Effector memory CD4-positive, alpha-beta T cell (primary cell): Measurements from ENCODE around the gene TRPM3.

Experiments used
- DNase-seq, 3 donors: peaks; one replicate each; pipeline ENCODE4 v3.0.0-alpha.2; 2020
- H3K27ac ChIP-seq: 2 replicates; pipeline ENCODE4 v1.7.0; 2013; ENCODE audit warnings: mild to moderate bottlenecking, low read length, moderate library complexity; ENCODE audit not compliant: insufficient read depth, poor library complexity, severe bottlenecking
- H3K27me3 ChIP-seq: replicated peaks from 2 replicates; pipeline ENCODE4 v1.7.0; 2013; ENCODE audit warnings: mild to moderate bottlenecking, low read length; ENCODE audit not compliant: insufficient read depth, control insufficient read depth, poor library complexity, severe bottlenecking
- H3K36me3 ChIP-seq: 2 replicates; pipeline ENCODE4 v1.7.0; 2013; ENCODE audit warnings: mild to moderate bottlenecking, low read length, moderate library complexity; ENCODE audit not compliant: control insufficient read depth, insufficient read depth
- H3K4me1 ChIP-seq: 2 replicates; pipeline ENCODE4 v1.7.0; 2013; ENCODE audit warnings: low read length, mild to moderate bottlenecking; ENCODE audit not compliant: control insufficient read depth, insufficient read depth, poor library complexity, severe bottlenecking
- H3K4me3 ChIP-seq: 2 replicates; pipeline ENCODE4 v1.7.0; 2013; ENCODE audit warnings: low read length, low read depth, mild to moderate bottlenecking; ENCODE audit not compliant: insufficient read depth, poor library complexity, severe bottlenecking
- H3K9me3 ChIP-seq: 2 replicates; pipeline ENCODE4 v1.7.0; 2013; ENCODE audit warnings: mild to moderate bottlenecking, low read length, moderate library complexity; ENCODE audit not compliant: control insufficient read depth

Gene TRPM3

DNA sequence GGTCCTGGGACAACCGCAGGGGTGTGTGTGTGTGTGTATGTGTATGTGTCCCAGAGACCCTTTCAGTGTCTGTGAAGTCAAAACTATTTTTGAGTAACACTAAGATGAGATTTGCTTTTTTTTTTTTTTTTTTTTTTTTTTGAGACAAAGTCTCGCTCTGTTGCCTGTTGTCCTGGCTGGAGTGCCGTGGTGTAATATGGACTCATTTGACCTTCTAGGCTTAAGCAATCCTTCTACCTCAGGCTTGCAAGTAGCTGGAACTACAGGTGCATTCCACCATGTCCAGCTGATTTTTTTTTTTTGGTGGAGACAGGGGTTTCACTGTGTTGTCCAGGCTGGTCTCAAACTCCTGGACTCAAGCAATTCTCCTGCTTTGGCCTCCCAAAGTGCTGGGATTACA, 609.6 kb downstream of the TRPM3 start:
- no peak overlapping the region for H3K27ac ChIP-seq
- H3K4me1 ChIP-seq = no peaks in the 10 kb centered on the region
- no peak overlapping the region for H3K4me3 ChIP-seq
- no peaks in the 10 kb centered on the region for H3K9me3 ChIP-seq
- H3K27me3 ChIP-seq = no peaks in the 10 kb centered on the region
- DNase-seq = no peak
- H3K36me3 ChIP-seq = no peaks in the 10 kb centered on the region

DNA sequence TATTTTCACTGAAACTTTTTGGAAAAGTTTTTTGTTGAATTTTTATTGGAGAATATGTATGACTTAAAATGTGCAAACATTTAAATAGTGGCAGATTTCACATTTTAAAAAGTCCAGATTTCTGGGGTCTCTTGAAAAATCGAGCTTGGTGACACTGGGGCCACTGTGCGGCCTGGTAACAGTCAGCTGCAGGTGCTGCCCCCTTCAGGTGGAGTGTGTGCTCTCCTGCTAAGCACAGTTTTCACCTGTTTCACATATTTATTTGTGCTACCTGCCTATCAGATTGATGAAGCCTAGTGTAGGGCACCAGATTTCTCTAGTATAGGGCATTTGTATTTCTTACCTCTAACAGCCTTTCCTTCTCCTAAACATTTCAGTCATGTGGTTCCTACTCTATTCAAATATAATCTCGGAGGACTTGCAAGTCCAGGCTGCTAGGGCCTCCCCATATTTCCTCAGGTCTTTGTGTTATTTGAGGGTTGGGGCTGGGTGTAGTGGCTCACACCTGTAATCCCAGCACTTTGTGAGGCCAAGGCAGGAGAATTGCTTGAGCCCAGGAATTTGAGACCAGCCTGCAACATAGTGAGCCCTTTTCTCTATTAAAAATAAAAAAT, 611.2 kb downstream of the TRPM3 start:
- no peaks in the 10 kb centered on the region for H3K4me1 ChIP-seq
- no peak for DNase-seq
- no peak overlapping the region for H3K4me3 ChIP-seq
- no peaks in the 10 kb centered on the region for H3K9me3 ChIP-seq
- H3K27ac ChIP-seq = no peak overlapping the region
- no peaks in the 10 kb centered on the region for H3K36me3 ChIP-seq
- no peaks in the 10 kb centered on the region for H3K27me3 ChIP-seq

DNA sequence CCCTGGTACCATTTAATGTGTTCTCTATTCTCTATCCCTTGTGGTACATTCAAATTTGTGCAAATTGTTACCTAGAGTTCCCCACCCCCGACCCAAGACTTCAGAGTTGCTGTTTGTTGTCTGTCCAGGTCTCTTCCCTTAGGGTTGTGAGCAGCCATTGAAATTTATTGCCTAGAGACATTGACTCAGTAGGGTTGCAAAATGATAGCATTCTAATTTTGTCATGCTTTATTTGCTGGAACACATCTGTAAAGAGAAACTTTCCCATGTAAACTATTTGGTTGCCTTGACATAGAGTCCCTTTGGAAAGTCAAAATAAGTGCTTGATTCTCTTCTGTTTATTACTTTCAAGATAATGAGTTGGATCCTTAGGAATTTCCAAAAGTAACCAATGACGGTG, 615.3 kb downstream of the TRPM3 start:
- Histone ChIP-seq H3K27ac (no peak overlapping the region), H3K27me3 (no peaks in the 10 kb centered on the region), H3K4me3 (no peak overlapping the region), H3K4me1 (no peaks in the 10 kb centered on the region), H3K9me3 (no peaks in the 10 kb centered on the region), H3K36me3 (no peaks in the 10 kb centered on the region)
- DNase-seq = no peak

DNA sequence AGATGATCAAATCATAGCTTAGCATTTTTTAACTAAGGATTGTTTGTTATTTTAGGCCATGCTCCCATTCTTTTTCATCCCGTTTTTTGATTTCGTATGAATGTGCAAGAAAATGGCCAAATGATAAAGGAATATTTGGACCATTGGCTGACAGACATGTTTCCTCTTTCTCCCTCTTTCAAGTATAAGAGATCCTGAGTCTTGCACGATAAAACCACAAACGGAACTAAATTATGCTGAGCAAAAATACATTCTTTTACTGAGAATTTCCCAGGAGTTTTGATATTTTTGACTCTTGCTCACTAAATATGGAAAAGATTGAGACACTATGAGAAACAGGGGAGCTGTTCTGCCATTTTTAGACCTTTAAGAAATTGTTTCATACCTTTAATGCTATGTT, 616.6 kb downstream of the TRPM3 start:
- Histone ChIP-seq H3K9me3 (no peaks in the 10 kb centered on the region), H3K4me3 (no peak overlapping the region), H3K36me3 (no peaks in the 10 kb centered on the region), H3K27me3 (no peaks in the 10 kb centered on the region), H3K4me1 (no peaks in the 10 kb centered on the region), H3K27ac (no peak overlapping the region)
- DNase-seq = no peak

DNA sequence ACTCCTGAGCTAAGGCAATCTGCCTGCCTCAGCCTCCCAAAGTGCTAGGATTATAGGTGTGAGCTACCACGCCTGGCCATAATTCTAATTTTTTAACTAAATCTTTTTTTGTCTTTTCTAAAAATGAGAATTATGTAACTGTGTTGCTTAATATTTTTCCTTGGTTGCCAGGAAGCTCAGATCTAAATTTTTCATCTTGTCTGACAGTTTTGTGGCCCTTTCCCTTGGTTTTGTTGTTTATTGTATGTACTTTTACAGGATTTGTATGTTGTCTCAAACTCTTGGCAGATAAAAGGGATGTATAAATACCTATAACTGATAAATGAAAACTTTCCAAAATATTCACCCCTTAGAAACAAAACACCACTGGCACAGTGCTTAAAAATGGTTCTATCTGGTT, 618.7 kb downstream of the TRPM3 start:
- H3K36me3 ChIP-seq = no peaks in the 10 kb centered on the region
- H3K27ac ChIP-seq = no peak overlapping the region
- no peak for DNase-seq
- no peaks in the 10 kb centered on the region for H3K27me3 ChIP-seq
- H3K4me3 ChIP-seq = no peak overlapping the region
- no peaks in the 10 kb centered on the region for H3K4me1 ChIP-seq
- H3K9me3 ChIP-seq = no peaks in the 10 kb centered on the region

DNA sequence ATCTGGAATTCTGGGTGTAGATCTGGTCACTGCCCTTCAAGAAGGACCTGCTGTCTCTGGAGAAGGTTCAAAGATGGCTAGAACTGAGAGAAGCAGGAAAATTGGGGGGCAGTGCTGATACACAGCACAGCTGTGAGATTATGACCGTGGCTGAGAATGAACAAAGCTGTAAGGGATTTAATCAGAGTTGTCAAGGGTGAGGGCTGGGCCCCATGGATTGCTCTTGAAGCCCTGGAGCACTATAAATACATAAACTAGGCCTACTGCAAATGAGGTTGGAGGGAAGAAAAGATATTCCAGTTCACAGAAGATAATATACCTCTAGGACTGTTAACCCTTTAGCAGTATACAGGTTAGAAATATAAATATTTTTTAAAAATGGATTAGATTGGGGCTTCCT, 620.6 kb downstream of the TRPM3 start:
- DNase-seq = no peak
- H3K4me3 ChIP-seq = no peak overlapping the region
- H3K9me3 ChIP-seq = no peaks in the 10 kb centered on the region
- H3K4me1 ChIP-seq = no peaks in the 10 kb centered on the region
- no peaks in the 10 kb centered on the region for H3K27me3 ChIP-seq
- no peak overlapping the region for H3K27ac ChIP-seq
- H3K36me3 ChIP-seq = no peaks in the 10 kb centered on the region

DNA sequence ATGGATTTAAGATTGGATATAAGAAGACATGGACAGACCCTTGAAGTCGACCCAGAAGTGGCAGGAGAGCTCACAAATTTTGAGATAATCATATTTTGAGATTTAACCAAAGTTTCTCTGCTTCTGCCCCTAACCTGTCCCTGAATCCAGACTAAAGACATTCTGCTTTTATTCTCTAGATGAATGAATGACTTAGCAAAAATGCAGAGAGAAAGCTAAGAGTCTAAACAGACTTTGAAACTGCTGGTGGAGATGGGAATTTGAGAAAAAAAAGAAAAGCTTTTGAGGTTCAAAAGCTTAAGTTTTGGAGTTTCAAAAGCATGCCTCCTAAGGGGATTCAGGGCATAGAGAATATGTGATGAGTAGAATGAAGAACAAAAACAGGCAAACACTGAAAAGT, 621.8 kb downstream of the TRPM3 start:
- no peaks in the 10 kb centered on the region for H3K27me3 ChIP-seq

DNA sequence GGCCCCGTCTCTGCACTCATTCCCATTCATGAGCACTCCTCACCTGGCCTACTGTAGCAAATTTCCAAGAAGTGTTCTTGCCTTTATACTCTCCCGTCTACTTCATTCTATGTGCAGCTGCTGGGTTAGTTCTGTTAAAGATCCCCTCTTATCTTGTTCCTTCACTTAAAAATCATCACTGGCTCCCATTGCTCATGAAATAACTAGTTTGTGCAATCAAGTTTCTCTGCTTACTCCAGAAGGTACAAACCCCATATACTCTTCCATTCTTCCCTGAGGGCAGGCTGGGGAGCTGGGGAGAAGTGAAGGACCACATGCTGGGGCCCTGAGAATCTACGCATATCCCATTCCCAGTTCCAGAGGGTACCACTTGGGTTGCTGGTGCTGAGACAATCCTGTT, 622.6 kb downstream of the TRPM3 start:
- no peaks in the 10 kb centered on the region for H3K9me3 ChIP-seq
- H3K27ac ChIP-seq = no peak overlapping the region
- no peaks in the 10 kb centered on the region for H3K36me3 ChIP-seq
- no peak for DNase-seq
- H3K4me1 ChIP-seq = no peaks in the 10 kb centered on the region
- no peak overlapping the region for H3K4me3 ChIP-seq
- no peaks in the 10 kb centered on the region for H3K27me3 ChIP-seq

More for the DNA sequence above, 621.8 kb downstream of the TRPM3 start:
- H3K4me1 ChIP-seq = no peaks in the 10 kb centered on the region
- no peaks in the 10 kb centered on the region for H3K36me3 ChIP-seq
- no peak overlapping the region for H3K4me3 ChIP-seq
- no peak for DNase-seq
- H3K9me3 ChIP-seq = no peaks in the 10 kb centered on the region
- no peak overlapping the region for H3K27ac ChIP-seq

DNA sequence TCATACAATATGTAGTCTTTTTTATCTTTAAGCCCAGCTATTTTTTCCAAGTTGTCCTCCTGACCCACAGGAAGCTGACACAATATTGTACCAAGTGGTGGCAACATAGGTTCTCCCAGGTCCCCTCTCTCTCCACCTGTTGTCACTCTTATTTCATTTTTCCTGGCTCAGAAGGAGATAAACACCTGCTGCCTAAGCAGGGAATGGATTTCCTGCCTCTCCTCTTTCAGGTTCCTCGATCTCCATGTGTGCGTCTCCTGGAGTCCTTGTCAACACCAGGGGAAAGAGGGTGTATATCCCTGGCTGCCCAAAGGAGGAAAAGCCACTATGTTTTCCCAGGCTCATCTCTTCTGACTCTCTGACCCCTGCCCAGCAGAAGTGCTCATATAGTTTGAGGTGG, 625.2 kb downstream of the TRPM3 start:
- Histone ChIP-seq H3K27me3 (no peaks in the 10 kb centered on the region), H3K4me3 (no peak overlapping the region), H3K27ac (no peak overlapping the region), H3K9me3 (no peaks in the 10 kb centered on the region), H3K4me1 (no peaks in the 10 kb centered on the region), H3K36me3 (no peaks in the 10 kb centered on the region)
- DNase-seq = no peak

DNA sequence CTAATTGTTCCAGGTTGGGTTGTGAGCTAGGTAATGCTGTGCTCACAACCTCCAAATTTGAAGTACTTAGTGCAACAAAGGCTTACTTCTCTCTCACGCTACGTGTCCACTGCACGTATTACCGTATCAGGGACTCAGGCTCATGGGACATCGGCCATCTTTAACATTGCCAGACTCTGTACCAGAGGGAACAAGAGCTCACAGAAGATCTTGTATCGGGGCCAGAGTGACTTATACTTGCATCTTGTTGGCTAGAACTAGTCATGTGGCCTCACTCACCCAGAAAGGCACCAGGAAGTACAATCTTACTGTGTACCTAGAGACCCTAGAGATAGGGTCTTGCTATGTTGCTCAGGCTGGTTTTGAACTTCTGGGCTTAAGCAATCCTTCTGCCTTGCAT, 625.9 kb downstream of the TRPM3 start:
- no peaks in the 10 kb centered on the region for H3K36me3 ChIP-seq
- H3K9me3 ChIP-seq = no peaks in the 10 kb centered on the region
- no peaks in the 10 kb centered on the region for H3K4me1 ChIP-seq
- no peaks in the 10 kb centered on the region for H3K27me3 ChIP-seq
- H3K4me3 ChIP-seq = no peak overlapping the region
- no peak overlapping the region for H3K27ac ChIP-seq
- no peak for DNase-seq

DNA sequence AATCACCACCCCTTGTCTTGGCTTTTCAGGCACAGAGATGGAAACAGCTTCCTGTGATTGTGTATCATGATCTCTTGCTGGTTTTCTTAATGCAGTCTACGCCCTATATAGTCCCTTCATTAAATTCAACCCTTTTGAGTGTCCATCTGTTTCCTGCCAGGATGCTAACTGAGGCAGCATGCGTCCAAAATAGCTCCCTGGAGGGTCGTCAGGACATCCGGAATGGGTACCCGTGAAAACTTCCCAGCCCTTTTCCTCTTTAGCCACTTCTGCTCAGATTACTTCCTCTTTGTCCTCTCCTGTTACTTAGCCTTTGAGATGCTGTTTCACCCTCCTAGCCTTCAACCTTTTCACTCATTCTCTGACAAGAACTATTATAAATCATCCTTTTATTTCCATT, 627.2 kb downstream of the TRPM3 start:
- DNase-seq = no peak
- Histone ChIP-seq H3K9me3 (no peaks in the 10 kb centered on the region), H3K4me3 (no peak overlapping the region), H3K4me1 (no peaks in the 10 kb centered on the region), H3K27ac (no peak overlapping the region), H3K27me3 (no peaks in the 10 kb centered on the region), H3K36me3 (no peaks in the 10 kb centered on the region)
